ENCODE data around the gene MRPL23.

The MRPL23 gene

GRCh38 chr11:1946812-1947484, at the start of gene MRPL23:
TSS of gene MRPL23 (plus strand) at chr11:1947332. CDS start at chr11:1947363, 31 bp downstream.
- DNase-seq, result peak in 19 of 42 donors; percentile 3 to 59 (median 17)

GRCh38 chr11:1899090-1899489, 48.0 kb upstream of the MRPL23 start:
- intact Hi-C loops (cut with DNase I), result no loop called here

More at GRCh38 chr11:1946812-1947484, at the start of gene MRPL23:
- intact Hi-C loops (cut with DNase I), result no loop called here

GRCh38 chr11:1899686-1900085, 47.4 kb upstream of the MRPL23 start:
- no peak for DNase-seq
- intact Hi-C loops (cut with DNase I), result no loop called here

More at GRCh38 chr11:1899090-1899489, 48.0 kb upstream of the MRPL23 start:
- DNase-seq, result no peak

GRCh38 chr11:1906181-1906580, 41.0 kb upstream of the MRPL23 start:
- intact Hi-C loops (cut with DNase I), result no loop called here
- DNase-seq, result no peak

- DNase-seq, result peak in 1 of 42 donors; percentile 10
- intact Hi-C loops (cut with DNase I), result no loop called here
Measured at GRCh38 chr11:1906611-1907423, 40.3 kb upstream of the MRPL23 start.

GRCh38 chr11:1908618-1909017, 38.5 kb upstream of the MRPL23 start:
- DNase-seq, result no peak
- intact Hi-C loops (cut with DNase I), result no loop called here

GRCh38 chr11:1909524-1909923, 37.6 kb upstream of the MRPL23 start:
- intact Hi-C loops (cut with DNase I), result no loop called here
- DNase-seq, result no peak

- no peak for DNase-seq
- intact Hi-C loops (cut with DNase I), result no loop called here
Measured at GRCh38 chr11:1912289-1912878, 34.7 kb upstream of the MRPL23 start.

GRCh38 chr11:1913271-1914060, 33.7 kb upstream of the MRPL23 start:
- DNase-seq, result no peak
- intact Hi-C loops (cut with DNase I), result no loop called here

GRCh38 chr11:1915795-1916131, 31.4 kb upstream of the MRPL23 start:
- DNase-seq, result no peak
- intact Hi-C loops (cut with DNase I), result loop anchor here (1.0 kb wide), 1 partner anchor 22 kb away; no protein-coding TSS in a partner anchor

- DNase-seq, result no peak
- intact Hi-C loops (cut with DNase I), result loop anchor here (1.0 kb wide), 1 partner anchor 23 kb away; no protein-coding TSS in a partner anchor
Measured at GRCh38 chr11:1916132-1916985, 30.8 kb upstream of the MRPL23 start.

GRCh38 chr11:1916986-1917522, 30.1 kb upstream of the MRPL23 start:
- DNase-seq, result no peak
- intact Hi-C loops (cut with DNase I), result loop anchor here (1.0 kb wide), 1 partner anchor 24 kb away; no protein-coding TSS in a partner anchor

- intact Hi-C loops (cut with DNase I), result no loop called here
- DNase-seq, result no peak
Measured at GRCh38 chr11:1917523-1918435, 29.4 kb upstream of the MRPL23 start.

- intact Hi-C loops (cut with DNase I), result no loop called here
- no peak for DNase-seq
Measured at GRCh38 chr11:1918436-1919315, 28.5 kb upstream of the MRPL23 start.

- intact Hi-C loops (cut with DNase I), result no loop called here
Measured at GRCh38 chr11:1919391-1920127, 27.6 kb upstream of the MRPL23 start, which contains the start of gene TNNT3. TSS of gene TNNT3 (plus strand) at chr11:1919703. CDS start at chr11:1922875, 3,172 bp downstream.

More at GRCh38 chr11:1919391-1920127, 27.6 kb upstream of the MRPL23 start, which contains the start of gene TNNT3:
- DNase-seq, result peak in 3 of 42 donors; percentile 7 to 29 (median 25)
